ENCODE measurements around the gene SPATS2L. TPM values are rescaled to one million over a fixed set of nuclear protein-coding genes. Genes with fewer than 3 reads are reported as not detected.

Gene SPATS2L
- total RNA-seq, 4 donors from 2014 or later: 68.1 to 115 (median 94.9) TPM

DNA sequence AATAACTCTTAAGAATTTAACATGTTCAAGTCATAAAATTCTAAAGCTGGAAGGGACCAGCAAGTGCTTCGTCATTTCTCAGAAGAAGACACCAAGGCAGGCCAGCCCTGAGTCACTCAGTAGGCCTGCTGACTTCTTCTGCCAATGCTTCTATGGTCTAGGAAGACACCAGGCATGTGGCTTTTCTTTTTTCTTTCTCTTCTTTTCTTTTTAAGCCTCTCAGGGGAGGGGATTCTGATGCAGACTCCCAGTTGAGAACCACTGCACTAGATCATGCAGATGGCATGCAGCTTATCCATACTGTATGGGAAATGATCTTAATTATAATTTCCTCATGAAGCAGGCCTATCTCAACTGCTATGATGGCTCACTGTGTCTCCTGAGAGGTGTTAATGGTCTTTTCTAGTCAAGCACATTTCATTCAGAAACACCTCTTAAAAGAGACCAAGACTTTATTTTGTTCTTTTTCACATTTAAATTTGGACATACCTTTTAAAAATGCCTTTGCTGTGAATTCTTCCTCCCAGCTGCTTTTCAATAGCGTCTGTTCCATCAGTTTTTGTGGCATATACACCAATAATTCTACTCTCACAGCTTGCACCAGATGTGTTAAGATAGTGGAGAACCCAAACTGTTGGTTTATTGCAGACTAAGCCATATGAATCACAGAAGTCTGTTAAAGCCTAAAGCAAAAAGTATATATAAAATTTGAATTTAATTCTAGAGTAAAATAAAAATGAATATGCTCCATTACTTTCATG is 192.1 kb downstream of the SPATS2L start:
- ATAC-seq (ENCODE audit: low FRiP score) (no peak), DNase-seq (ENCODE audit: low spot score) (no peak)
- TF ChIP-seq, protein P1, sequence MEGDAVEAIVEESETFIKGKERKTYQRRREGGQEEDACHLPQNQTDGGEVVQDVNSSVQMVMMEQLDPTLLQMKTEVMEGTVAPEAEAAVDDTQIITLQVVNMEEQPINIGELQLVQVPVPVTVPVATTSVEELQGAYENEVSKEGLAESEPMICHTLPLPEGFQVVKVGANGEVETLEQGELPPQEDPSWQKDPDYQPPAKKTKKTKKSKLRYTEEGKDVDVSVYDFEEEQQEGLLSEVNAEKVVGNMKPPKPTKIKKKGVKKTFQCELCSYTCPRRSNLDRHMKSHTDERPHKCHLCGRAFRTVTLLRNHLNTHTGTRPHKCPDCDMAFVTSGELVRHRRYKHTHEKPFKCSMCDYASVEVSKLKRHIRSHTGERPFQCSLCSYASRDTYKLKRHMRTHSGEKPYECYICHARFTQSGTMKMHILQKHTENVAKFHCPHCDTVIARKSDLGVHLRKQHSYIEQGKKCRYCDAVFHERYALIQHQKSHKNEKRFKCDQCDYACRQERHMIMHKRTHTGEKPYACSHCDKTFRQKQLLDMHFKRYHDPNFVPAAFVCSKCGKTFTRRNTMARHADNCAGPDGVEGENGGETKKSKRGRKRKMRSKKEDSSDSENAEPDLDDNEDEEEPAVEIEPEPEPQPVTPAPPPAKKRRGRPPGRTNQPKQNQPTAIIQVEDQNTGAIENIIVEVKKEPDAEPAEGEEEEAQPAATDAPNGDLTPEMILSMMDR (IDR thresholded peaks at IDR 0.05): no peak

DNA sequence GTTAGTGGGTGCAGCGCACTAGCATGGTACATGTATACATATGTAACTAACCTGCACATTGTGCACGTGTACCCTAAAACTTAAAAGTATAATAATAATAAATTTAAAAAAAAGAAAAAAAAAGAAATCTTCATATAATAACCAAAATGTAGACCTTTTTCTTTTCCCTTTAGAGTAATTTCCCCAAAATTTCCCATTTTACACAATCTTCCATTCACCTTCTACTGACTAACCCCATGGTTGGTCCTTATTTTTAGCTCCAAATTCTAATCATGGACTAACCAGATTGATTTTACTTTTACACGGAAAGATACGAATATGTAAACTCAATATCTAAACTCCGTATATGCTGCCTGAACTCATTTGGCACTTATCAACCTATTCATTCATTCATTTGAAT is 195.7 kb downstream of the SPATS2L start:
- ATAC-seq (ENCODE audit: low FRiP score) (no peak), DNase-seq (ENCODE audit: low spot score) (no peak)
- TF ChIP-seq, protein P1 (IDR thresholded peaks at IDR 0.05): no peak

DNA sequence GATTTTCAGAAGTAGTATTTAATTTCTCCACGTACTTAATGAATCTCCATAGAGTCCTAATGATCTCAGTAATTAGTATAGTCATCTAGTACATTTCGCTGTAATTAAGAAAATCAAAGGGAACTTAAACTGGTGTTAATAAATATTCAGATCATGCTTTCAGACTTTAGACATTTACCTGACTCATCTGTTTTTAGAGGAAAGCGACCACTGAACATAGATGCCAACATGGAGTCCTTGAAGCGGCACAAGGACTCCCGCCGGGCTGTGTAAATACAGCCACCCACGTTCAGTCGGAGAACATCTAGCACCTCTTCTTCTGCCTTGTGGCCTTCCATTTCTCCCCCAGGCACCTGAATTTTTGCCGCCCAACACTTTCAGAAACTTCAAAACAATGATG is 200.2 kb downstream of the SPATS2L start:
- no peak for DNase-seq (ENCODE audit: low spot score)
- TF ChIP-seq, protein P1 (IDR thresholded peaks at IDR 0.05): no peak
- ATAC-seq (ENCODE audit: low FRiP score): no peak

DNA sequence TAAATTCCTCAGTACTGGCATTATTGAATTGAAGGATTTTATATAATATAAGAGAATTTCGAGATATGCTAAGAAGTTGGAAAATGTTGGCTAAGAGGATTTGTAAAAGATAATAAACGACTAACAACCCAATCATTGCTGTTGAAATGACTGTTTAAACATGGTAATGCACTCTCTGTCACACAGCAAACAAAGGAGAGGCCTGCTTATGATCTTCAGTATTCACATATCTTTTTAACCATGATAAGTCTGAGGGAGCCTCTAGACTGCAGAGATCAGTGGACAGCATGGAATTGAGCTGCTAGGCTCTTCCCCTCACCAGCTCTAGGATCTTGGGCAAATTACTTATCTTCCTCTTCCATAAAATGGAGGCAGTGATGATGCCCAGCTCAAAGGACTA is 200.7 kb downstream of the SPATS2L start:
- ATAC-seq (ENCODE audit: low FRiP score) (no peak), DNase-seq (ENCODE audit: low spot score) (no peak)
- TF ChIP-seq, protein P1 (IDR thresholded peaks at IDR 0.05): no peak

DNA sequence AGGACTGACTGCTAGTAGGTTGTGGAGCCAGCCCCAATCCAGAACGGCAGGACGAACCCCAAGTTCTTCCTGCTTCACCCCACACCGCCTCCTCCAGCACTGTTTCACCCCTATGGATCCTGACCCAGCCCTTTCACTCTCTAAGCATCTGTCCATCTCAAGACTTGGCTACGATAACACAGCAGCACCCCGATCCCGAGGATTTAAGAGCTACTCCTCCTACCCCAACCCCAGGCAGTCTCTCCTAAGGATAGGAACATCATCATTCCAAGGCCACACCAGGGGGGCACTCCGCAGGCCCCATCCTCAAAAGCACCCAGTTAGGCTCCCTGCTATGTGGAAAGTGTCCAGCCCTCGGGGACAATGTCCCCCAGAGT is 202.7 kb downstream of the SPATS2L start:
- DNase-seq (ENCODE audit: low spot score) (no peak), ATAC-seq (ENCODE audit: low FRiP score) (no peak)
- TF ChIP-seq, protein P1 (IDR thresholded peaks at IDR 0.05): no peak

DNA sequence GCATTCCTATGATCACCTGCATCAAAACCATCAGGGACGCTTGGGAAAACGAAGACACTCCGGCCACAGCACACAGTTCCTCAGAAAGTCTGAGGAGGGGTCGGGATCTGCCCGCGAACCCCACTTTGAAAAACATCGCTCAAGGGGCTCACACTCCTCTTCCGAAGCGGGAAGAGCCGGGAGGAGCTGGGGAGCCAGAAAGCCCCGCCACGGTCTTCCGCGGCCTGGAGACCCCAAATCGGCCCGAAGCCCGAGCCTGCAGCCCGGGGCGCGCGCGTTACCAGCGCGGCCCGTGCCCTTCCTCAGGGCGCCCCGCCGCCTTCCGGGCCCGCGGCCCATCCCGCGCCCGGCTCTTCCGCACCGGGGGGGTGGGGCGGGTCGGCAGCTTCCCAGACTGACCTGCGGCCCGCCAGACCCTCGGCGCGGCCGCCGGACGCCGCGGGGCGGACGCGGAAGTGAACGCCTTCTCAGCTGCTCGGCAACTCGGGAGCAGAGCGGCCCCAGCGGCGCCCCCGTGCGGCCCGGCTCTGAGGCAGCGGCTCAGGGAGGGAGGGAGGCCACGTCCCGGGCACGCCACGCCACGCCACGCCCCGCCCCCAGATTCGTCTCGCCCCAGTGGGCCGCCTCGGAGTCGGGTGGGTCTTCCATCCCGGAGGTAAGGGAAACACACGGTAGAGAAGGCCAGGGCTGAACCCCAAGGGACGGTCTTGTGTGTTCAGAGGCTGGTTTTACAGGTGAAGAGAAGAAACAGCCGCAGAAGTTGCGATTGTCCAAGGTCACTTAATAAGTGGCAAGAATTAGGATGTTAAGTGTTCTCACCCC is 203.3 kb downstream of the SPATS2L start, which contains the start of gene KCTD18:
TSS of gene KCTD18 (minus strand) at position 457 of the 822 bp plus-strand sequence. CDS start 3,052 bp downstream, outside the sequence.
- peak; percentile 69 for DNase-seq (ENCODE audit: low spot score)
- TF ChIP-seq, protein P1 (IDR thresholded peaks at IDR 0.05): peak in 1 of 3 donors; percentile 53
- ATAC-seq (ENCODE audit: low FRiP score): peak; percentile 97
